HepG2 (cell line): ENCODE results near the gene GRB7. TPM values are rescaled to one million over a fixed set of nuclear protein-coding genes. Genes with fewer than 3 reads are reported as not detected.

Experiments
- ATAC-seq: fragments of 200-7000 bp; cut with Tn5 transposase; 3 replicates; pipeline ENCODE4 v1.9.1; 2020; ENCODE audit warnings: mild to moderate bottlenecking, moderate library complexity
- BruUV-seq: library from RNA; stranded (reverse); fragments of 400-500 nt; replicated peaks from 2 replicates; lab custom pipeline; 2021; lab: Mats Ljungman, UMichigan
- CTCF ChIA-PET: fragments of 300-600 bp; formaldehyde crosslinking; extraction: SDS; loops from one replicate; lab custom pipeline; 2021; ENCODE audit warnings: low total read pairs, inconsistent platforms, low intra/inter-chr PET ratio; lab: Yijun Ruan, JAX
- POLR2A ChIA-PET: fragments of 350-600 bp; sonication (Branson Sonifier 250); formaldehyde crosslinking; loops from one replicate; lab custom pipeline; 2020; ENCODE audit warnings: antibody characterized with exemption, inconsistent platforms; lab: Yijun Ruan, JAX
- DNase-seq: peaks from one replicate; pipeline ENCODE4 v3.0.0-alpha.2; 2015; ENCODE audit warnings: low spot score
- FAIRE-seq: peaks from 3 replicates; lab custom pipeline; 2011; peaks lifted over from hg19 to GRCh38; lab: Jason Lieb, UNC
- H2AFZ ChIP-seq: one replicate; pipeline ENCODE4 v1.6.1; 2011; ENCODE audit warnings: low read length, inconsistent platforms
- H3K27ac ChIP-seq: fragments of 300-600 bp; 3 replicates; pipeline ENCODE4 v1.8.0; 2011; ENCODE audit warnings: mixed run types, mild to moderate bottlenecking, mixed read lengths, low read length, inconsistent platforms; ENCODE audit not compliant: insufficient read depth; ENCODE audit errors: extremely low read length
- H3K27me3 ChIP-seq, 2 experiments: fragments of 200-600 bp in 1 of 2; 2 replicates in 1 of 2; 3 replicates in 1 of 2; pipeline versions ENCODE4 v1.6.0 to v1.8.0; 2011; ENCODE audit warnings: low read length in 2 of 2, mild to moderate bottlenecking in 2 of 2, moderate library complexity in 2 of 2, inconsistent platforms in 1 of 2; ENCODE audit not compliant: insufficient read depth in 2 of 2, control insufficient read depth in 1 of 2
- H3K36me3 ChIP-seq, 2 experiments: fragments of 200-600 bp in 1 of 2; replicated peaks in 1 of 2; 2 replicates in 1 of 2; 3 replicates in 1 of 2; pipeline versions ENCODE4 v1.5.1 to v1.8.0; 2011; ENCODE audit warnings: low read length in 2 of 2, inconsistent platforms in 1 of 2; ENCODE audit not compliant: insufficient read depth in 2 of 2, control insufficient read depth in 1 of 2
- H3K4me1 ChIP-seq: 2 replicates; pipeline ENCODE4 v1.5.1; 2012; ENCODE audit warnings: low read length, inconsistent platforms; ENCODE audit not compliant: insufficient read depth
- H3K4me2 ChIP-seq: 2 replicates; pipeline ENCODE4 v1.6.0; 2011; ENCODE audit warnings: low read depth, low read length, inconsistent platforms
- H3K4me3 ChIP-seq, 3 experiments: fragments of 200-600 bp in 1 of 3; sonication (generic), shearing (Covaris generic) in 1 of 3; replicated peaks in 1 of 3; 2 replicates each; pipeline ENCODE4 v1.5.1; 2011 to 2016; ENCODE audit warnings: low read length in 3 of 3, inconsistent platforms in 2 of 3, low read depth in 2 of 3, mild to moderate bottlenecking in 2 of 3, control low read depth in 1 of 3, mixed read lengths in 1 of 3; ENCODE audit not compliant: insufficient read depth in 1 of 3
- H3K79me2 ChIP-seq: one replicate; pipeline ENCODE4 v1.6.1; 2011; ENCODE audit warnings: low read length, inconsistent platforms; ENCODE audit not compliant: insufficient read depth
- H3K9ac ChIP-seq: 2 replicates; pipeline ENCODE4 v1.6.0; 2011; ENCODE audit warnings: mild to moderate bottlenecking, low read depth, low read length, inconsistent platforms; ENCODE audit not compliant: insufficient read depth
- H3K9me3 ChIP-seq: 2 replicates; pipeline ENCODE4 v1.5.1; 2012; ENCODE audit warnings: mild to moderate bottlenecking, low read length
- H4K20me1 ChIP-seq: 2 replicates; pipeline ENCODE4 v1.6.0; 2011; ENCODE audit warnings: inconsistent platforms, mild to moderate bottlenecking, low read length, moderate library complexity; ENCODE audit not compliant: insufficient read depth
- ATF7 ChIP-seq, 2 experiments: fragments of 450-650 bp in 1 of 2; sonication (generic) in 1 of 2; formaldehyde crosslinking in 1 of 2; IDR thresholded peaks; 2 replicates each; pipeline versions ENCODE4 v1.4.0 to v1.6.1; 2016 to 2020; ENCODE audit warnings: antibody characterized with exemption in 1 of 2, mild to moderate bottlenecking in 1 of 2, missing genetic modification reagents in 1 of 2
- CEBPB ChIP-seq: IDR thresholded peaks from 2 replicates; pipeline ENCODE4 v1.6.1; 2011; ENCODE audit warnings: low read depth, low read length, improper control_type of control experiment, borderline replicate concordance
- HNRNPL ChIP-seq: fragments of 200-400 bp; formaldehyde crosslinking; IDR thresholded peaks from 2 replicates; pipeline ENCODE4 v1.6.1; 2017; ENCODE audit warnings: mild to moderate bottlenecking, low read depth, low read length
- JUN ChIP-seq: sonication (generic); formaldehyde crosslinking; IDR thresholded peaks from 2 replicates; pipeline ENCODE4 v1.4.0; 2020; ENCODE audit warnings: mild to moderate bottlenecking, missing genetic modification reagents
- KDM3A ChIP-seq: IDR thresholded peaks from 2 replicates; pipeline ENCODE4 v1.6.1; 2018; ENCODE audit warnings: low read depth, missing compliant biosample characterization
- KDM6A ChIP-seq: IDR thresholded peaks from 2 replicates; pipeline ENCODE4 v1.6.1; 2016; ENCODE audit warnings: low read depth
- RFX3 ChIP-seq: IDR thresholded peaks from 2 replicates; pipeline ENCODE4 v1.6.1; 2016; ENCODE audit warnings: missing biosample characterization, missing genetic modification reagents
- RFXAP ChIP-seq: sonication (generic); formaldehyde crosslinking; IDR thresholded peaks from 2 replicates; pipeline ENCODE4 v1.4.0; 2020; ENCODE audit warnings: missing genetic modification reagents, borderline replicate concordance
- ZBTB40 ChIP-seq, 2 experiments: fragments of 450-650 bp in 1 of 2; sonication (generic) in 1 of 2; formaldehyde crosslinking in 1 of 2; IDR thresholded peaks; 2 replicates each; pipeline versions ENCODE4 v1.6.1 to v1.8.0; 2016 to 2022; ENCODE audit warnings: antibody characterized with exemption in 1 of 2, mild to moderate bottlenecking in 1 of 2, missing genetic modification reagents in 1 of 2
- ZNF546 ChIP-seq: sonication (generic); formaldehyde crosslinking; conservative IDR thresholded peaks from 2 replicates; pipeline ENCODE4 v1.8.1; 2023; ENCODE audit warnings: mild to moderate bottlenecking, missing genetic modification reagents
- ZNF549 ChIP-seq: sonication (generic); formaldehyde crosslinking; IDR thresholded peaks from 2 replicates; pipeline ENCODE4 v1.5.0; 2020; ENCODE audit warnings: missing genetic modification reagents
- WGBS: methylation state at CpG from one replicate; pipeline ENCODE4 v1.1.6; 2017; ENCODE audit warnings: low lambda C conversion rate; 5-methylcytosine and 5-hydroxymethylcytosine counted together
- in situ Hi-C: cut with HindIII; loops from 2 replicates; pipeline ENCODE4 v1.10.0; 2017; ENCODE audit warnings: low pct_unique_long_range_greater_than_20kb; ENCODE audit not compliant: extremely low pct_ligation_motif_present
- intact Hi-C: fragments of 100-400 bp; cut with micrococcal nuclease; formaldehyde crosslinking; loops from one replicate; pipeline ENCODE4 v1.10.0; 2022; ENCODE audit not compliant: unreplicated experiment
- polyA plus RNA-seq, 8 experiments: library from polyadenylated mRNA; depleted of rRNA in 3 of 8; stranded (reverse) in 7 of 8; unstranded in 1 of 8; fragments of >200 nt; fragmentation: Illumina TruSeq in 4 of 8; extraction: Trizol in 4 of 8; gene quantifications; 2 replicates each; pipeline versions ENCODE4 v1.2.1 to v1.2.3, GENCODE V29; 2011 to 2016; ENCODE audit warnings: low read depth in 4 of 8, missing spikeins in 1 of 8, mixed read lengths in 1 of 8; ENCODE audit not compliant: insufficient read depth in 1 of 8
- total RNA-seq, 5 experiments: library from RNA; depleted of rRNA; stranded (reverse); fragments of >200 nt; fragmentation: Illumina TruSeq; extraction: Trizol; gene quantifications; 2 replicates each; pipeline ENCODE4 v1.2.3, GENCODE V29; 2016; ENCODE audit warnings: low read depth in 1 of 5
- TF ChIP-seq, protein P1 (sequence below): sonication (generic); formaldehyde crosslinking; IDR thresholded peaks from 2 replicates; pipeline ENCODE4 v1.4.0; 2020; ENCODE audit warnings: missing genetic modification reagents

GRB7 gene
- total and polyA plus RNA-seq, 2 of the 13 experiments (the other 11 are each of a cell fraction or from before 2014, with no cell fraction given) = 60.2 to 77.7 TPM

GRCh38 chr17:39699818-39700147 lies 38.0 kb upstream of the GRB7 start, which contains the start of gene ERBB2:
Gene ERBB2, plus strand, starts transcription at chr17:39700064. Its CDS starts 175 bp downstream, at chr17:39700239.
- peaks cover 78% of the 10 kb centered on the region for H3K4me1 ChIP-seq
- intact Hi-C loops = no loop called here
- BruUV-seq = no TSS peak
- FAIRE-seq (peak; percentile 77), DNase-seq (peak; percentile 64), ATAC-seq (peak; percentile 20)
- no peak within 1 kb of the TSS for H2AFZ ChIP-seq
- peak within 1 kb of the TSS; percentile 92 for H3K4me2 ChIP-seq
- ChIA-PET POLR2A (interaction anchor here (0.9 to 6.6 kb wide), 13 partner anchors 12 to 69 kb away, joined by 3 to 118 read pairs (median 11); partner anchors contain the start of genes GRB7, MIEN1, PGAP3 and STARD3), CTCF (no interaction called here)
- peak within 1 kb of the TSS; percentile 90 to 94 (median 90) for H3K4me3 ChIP-seq
- peak within 1 kb of the TSS; percentile 78 for H3K27ac ChIP-seq
- peak within 1 kb of the TSS; percentile 88 for H3K9ac ChIP-seq
- in situ Hi-C loops = no loop called here
- no peaks in the 10 kb centered on the region for H3K9me3 ChIP-seq
- peaks cover 55% of the 10 kb centered on the region for H3K79me2 ChIP-seq
- WGBS = 2% methylated on average over 12 of the region's 20 CpGs
- peaks cover 0 to 2% of the 10 kb centered on the region in 2 experiments; a peak in 2 of 5 replicates for H3K36me3 ChIP-seq
- H3K27me3 ChIP-seq = no peaks in the 10 kb centered on the region
- H4K20me1 ChIP-seq = peaks cover 6% of the 10 kb centered on the region; the same call in 1 of the 2 replicates
- TF ChIP-seq RFX3 (CRISPR knock-in tag) = no peak
- TF ChIP-seq HNRNPL = 0 out of 2 replicates have a peak, but pooled peaks have one; percentile 49
- TF ChIP-seq ZBTB40 (IDR thresholded peaks at IDR 0.05) = no peak
- TF ChIP-seq ZBTB40 (CRISPR knock-in tag; IDR thresholded peaks at IDR 0.05) = no peak
- TF ChIP-seq ATF7 (IDR thresholded peaks at IDR 0.05) = no peak
- TF ChIP-seq ATF7 (CRISPR knock-in tag; IDR thresholded peaks at IDR 0.05) = no peak
- TF ChIP-seq KDM3A (CRISPR knock-in tag) = no peak
- TF ChIP-seq ZNF546 = no peak
- TF ChIP-seq, protein P1, sequence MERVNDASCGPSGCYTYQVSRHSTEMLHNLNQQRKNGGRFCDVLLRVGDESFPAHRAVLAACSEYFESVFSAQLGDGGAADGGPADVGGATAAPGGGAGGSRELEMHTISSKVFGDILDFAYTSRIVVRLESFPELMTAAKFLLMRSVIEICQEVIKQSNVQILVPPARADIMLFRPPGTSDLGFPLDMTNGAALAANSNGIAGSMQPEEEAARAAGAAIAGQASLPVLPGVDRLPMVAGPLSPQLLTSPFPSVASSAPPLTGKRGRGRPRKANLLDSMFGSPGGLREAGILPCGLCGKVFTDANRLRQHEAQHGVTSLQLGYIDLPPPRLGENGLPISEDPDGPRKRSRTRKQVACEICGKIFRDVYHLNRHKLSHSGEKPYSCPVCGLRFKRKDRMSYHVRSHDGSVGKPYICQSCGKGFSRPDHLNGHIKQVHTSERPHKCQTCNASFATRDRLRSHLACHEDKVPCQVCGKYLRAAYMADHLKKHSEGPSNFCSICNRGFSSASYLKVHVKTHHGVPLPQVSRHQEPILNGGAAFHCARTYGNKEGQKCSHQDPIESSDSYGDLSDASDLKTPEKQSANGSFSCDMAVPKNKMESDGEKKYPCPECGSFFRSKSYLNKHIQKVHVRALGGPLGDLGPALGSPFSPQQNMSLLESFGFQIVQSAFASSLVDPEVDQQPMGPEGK = peak; percentile 90
- no peak for TF ChIP-seq RFXAP (CRISPR knock-in tag)
- TF ChIP-seq JUN = no peak
- TF ChIP-seq KDM6A = no peak
- TF ChIP-seq ZNF549 = no peak
- no peak for TF ChIP-seq CEBPB
